LHCN-M2 (cell line): ENCODE data around the gene HMGA1. TPM values are rescaled to one million over a fixed set of nuclear protein-coding genes. Genes with fewer than 3 reads are reported as not detected.

Source experiments
- DNase-seq: peaks from one replicate; pipeline ENCODE4 v3.0.0-alpha.2; 2012; ENCODE audit warnings: low read depth
- total RNA-seq: library from RNA; depleted of rRNA; stranded (reverse); fragments of >200 nt; gene quantifications from 2 replicates; pipeline ENCODE4 v1.2.3, GENCODE V29; 2014; rRNA removed

The HMGA1 gene
- total RNA-seq, 1 experiment from 2014 or later: 508 TPM

DNA sequence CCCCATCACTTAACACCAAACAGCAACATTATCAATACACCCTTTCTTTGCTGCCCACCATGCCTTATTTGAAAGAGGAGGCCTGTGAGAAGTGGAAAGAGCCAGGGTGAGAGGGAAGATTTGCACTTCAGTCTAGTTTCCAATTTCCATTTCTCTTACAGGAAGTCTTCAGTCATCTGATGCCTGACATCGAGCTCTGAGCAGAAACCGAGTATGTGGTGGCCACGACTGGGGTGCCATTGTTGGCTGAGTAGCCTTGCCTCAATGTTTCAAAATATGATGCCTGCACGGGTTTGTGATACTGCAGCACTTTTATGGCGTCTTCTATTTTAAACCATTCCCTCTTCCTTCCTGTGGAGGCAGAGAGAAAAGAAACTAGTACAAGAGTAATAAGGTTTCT, 51.9 kb downstream of the HMGA1 start:
- DNase-seq: no peak

DNA sequence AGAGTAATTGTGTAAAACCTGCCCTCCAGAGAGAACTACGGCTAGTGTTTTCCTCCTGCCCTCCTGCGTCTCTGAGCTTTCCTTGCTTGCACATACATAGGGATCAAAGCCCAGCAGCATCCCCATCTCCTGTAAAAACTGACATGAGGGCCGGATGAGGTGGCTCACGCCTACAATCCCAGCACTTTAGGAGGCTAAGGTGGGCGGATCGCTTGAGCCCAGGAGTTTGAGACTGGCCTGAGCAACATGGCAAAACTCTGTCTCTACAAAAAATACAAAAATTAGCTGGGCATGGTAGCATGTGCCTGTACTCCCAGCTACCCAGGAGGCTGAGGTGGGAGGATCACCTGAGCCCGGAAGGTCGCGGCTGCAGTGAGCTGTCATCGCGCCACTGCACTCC, 52.5 kb downstream of the HMGA1 start:
- no peak for DNase-seq

DNA sequence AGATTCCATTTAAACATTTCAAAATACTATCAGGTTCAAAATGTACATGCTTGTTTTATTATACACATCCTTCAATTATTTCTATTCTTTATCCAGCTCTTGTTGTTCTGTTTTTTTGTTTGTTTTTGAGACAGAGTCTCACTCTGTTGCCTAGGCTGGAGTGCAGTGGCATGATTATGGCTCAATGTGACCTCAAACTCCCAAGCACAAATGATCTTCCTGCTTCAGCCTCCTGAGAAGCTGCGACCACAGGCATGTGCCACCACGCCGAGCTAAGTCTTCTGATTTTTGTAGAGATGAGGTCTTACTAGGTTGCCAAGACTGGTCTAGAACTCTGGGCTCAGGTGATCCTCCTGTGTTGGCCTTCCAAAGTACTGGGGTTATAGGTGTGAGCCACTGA, 56.3 kb downstream of the HMGA1 start:
- DNase-seq: no peak

DNA sequence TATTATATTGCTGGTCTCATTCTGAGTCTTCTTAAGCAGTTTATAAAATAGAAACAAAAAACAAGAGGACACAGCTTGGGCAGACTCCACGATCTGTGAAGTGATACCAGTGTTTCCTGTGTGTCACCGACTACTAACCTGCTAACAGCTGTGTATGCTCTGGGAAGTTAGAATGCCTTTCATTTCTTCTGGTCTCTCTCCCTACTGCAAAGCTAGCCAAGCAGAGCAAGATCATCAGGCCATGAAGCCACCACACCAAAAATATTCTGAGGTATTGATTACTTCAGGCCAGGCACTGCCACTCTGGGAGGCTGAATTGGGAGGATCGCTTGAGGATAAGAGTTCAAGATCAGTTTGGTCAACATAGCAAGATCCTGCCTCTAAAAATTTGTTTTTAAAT, 59.0 kb downstream of the HMGA1 start:
- DNase-seq: peak; percentile 84

Other genes with a start within 250 kb of the HMGA1 start
- gene GRM4, start 90.8 kb upstream of the HMGA1 start, total RNA-seq: not detected in 2 replicates
- 73.4 and 75.4 TPM in 2 replicates for gene SMIM29, start 12.1 kb downstream of the HMGA1 start, total RNA-seq
- gene NUDT3, start 155.8 kb downstream of the HMGA1 start, total RNA-seq: 21.5 and 26.1 TPM in 2 replicates
- 2,414 and 2,513 TPM in 2 replicates for gene RPS10, start 189.2 kb downstream of the HMGA1 start, total RNA-seq
- not detected in 2 replicates for gene PACSIN1, start 229.2 kb downstream of the HMGA1 start, total RNA-seq